ENCODE measurements around the gene SSR2. TPM values are rescaled to one million over a fixed set of nuclear protein-coding genes. Genes with fewer than 3 reads are reported as not detected.
A peak's percentile ranks its signal among the peaks of the same experiment; 100 is the strongest.
"Not testable (repeated sequence)": the region's sequence is repeated elsewhere in the genome, so short reads cannot be mapped to it uniquely, and the experiment has no call there.

Gene SSR2
- total RNA-seq, 1 donor from 2014 or later, result 207 TPM

GRCh38 chr1:156042828-156043227, 22.1 kb upstream of the SSR2 start:
- Histone ChIP-seq H3K4me1 (no peaks in the 10 kb centered on the region), H3K4me3 (no peak overlapping the region), H3K27me3 (ENCODE audit: low read depth) (no peaks in the 10 kb centered on the region), H3K9me3 (no peaks in the 10 kb centered on the region), H3K36me3 (peaks cover 78% of the 10 kb centered on the region), H3K27ac (no peak overlapping the region)
- ATAC-seq (no peak), DNase-seq (no peak)
- TF ChIP-seq CTCF (IDR thresholded peaks at IDR 0.05), result no peak
- intact Hi-C loops (cut with DNase I), result no loop called here

- H3K27me3 ChIP-seq (ENCODE audit: low read depth); intact Hi-C loops (cut with DNase I); H3K4me1 ChIP-seq; H3K4me3 ChIP-seq; H3K27ac ChIP-seq; ATAC-seq; H3K9me3 ChIP-seq; DNase-seq: not testable (repeated sequence)
- H3K36me3 ChIP-seq, result peaks cover 37% of the 10 kb centered on the region
These were observed 14.2 kb upstream of the SSR2 start for GRCh38 chr1:156034991-156035390.

GRCh38 chr1:156033011-156033410, 12.3 kb upstream of the SSR2 start:
- no peak for ATAC-seq
- peaks cover 17% of the 10 kb centered on the region for H3K36me3 ChIP-seq
- no peak for TF ChIP-seq CTCF (IDR thresholded peaks at IDR 0.05)
- H3K4me3 ChIP-seq, result no peak overlapping the region
- intact Hi-C loops (cut with DNase I), result no loop called here
- H3K9me3 ChIP-seq, result no peaks in the 10 kb centered on the region
- no peak for DNase-seq
- peaks cover 4% of the 10 kb centered on the region for H3K4me1 ChIP-seq
- H3K27me3 ChIP-seq (ENCODE audit: low read depth), result no peaks in the 10 kb centered on the region
- H3K27ac ChIP-seq, result no peak overlapping the region

- H3K4me1 ChIP-seq, result no peaks in the 10 kb centered on the region
- H3K27ac ChIP-seq, result no peak overlapping the region
- DNase-seq (no peak), ATAC-seq (no peak)
- TF ChIP-seq CTCF (IDR thresholded peaks at IDR 0.05), result no peak
- intact Hi-C loops (cut with DNase I), result no loop called here
- H3K9me3 ChIP-seq, result no peaks in the 10 kb centered on the region
- no peaks in the 10 kb centered on the region for H3K27me3 ChIP-seq (ENCODE audit: low read depth)
- no peak overlapping the region for H3K4me3 ChIP-seq
- H3K36me3 ChIP-seq, result no peaks in the 10 kb centered on the region
These were observed 5.8 kb upstream of the SSR2 start for GRCh38 chr1:156026588-156026987.

GRCh38 chr1:156025876-156026275, 5.1 kb upstream of the SSR2 start:
- peak; percentile 85 to 90 for ATAC-seq
- Histone ChIP-seq H3K9me3 (no peaks in the 10 kb centered on the region), H3K4me3 (no peak overlapping the region), H3K27me3 (ENCODE audit: low read depth) (no peaks in the 10 kb centered on the region), H3K4me1 (peaks cover 3% of the 10 kb centered on the region), H3K27ac (no peak overlapping the region), H3K36me3 (no peaks in the 10 kb centered on the region)
- peak; percentile 60 for TF ChIP-seq CTCF (IDR thresholded peaks at IDR 0.05)
- intact Hi-C loops (cut with DNase I), result no loop called here
- DNase-seq, result peak; percentile 65

GRCh38 chr1:156024801-156025200, 4.0 kb upstream of the SSR2 start:
- no peak overlapping the region for H3K27ac ChIP-seq
- H3K4me3 ChIP-seq, result no peak overlapping the region
- no peak for DNase-seq
- no peak for TF ChIP-seq CTCF (IDR thresholded peaks at IDR 0.05)
- no peak for ATAC-seq
- H3K4me1 ChIP-seq, result peaks cover 9% of the 10 kb centered on the region
- no peaks in the 10 kb centered on the region for H3K36me3 ChIP-seq
- H3K9me3 ChIP-seq, result no peaks in the 10 kb centered on the region
- H3K27me3 ChIP-seq (ENCODE audit: low read depth), result no peaks in the 10 kb centered on the region
- intact Hi-C loops (cut with DNase I), result no loop called here

All from lower lobe of right lung (tissue), 2 donors.